Suprapubic skin (tissue), 4 donors: ENCODE data around the gene PTPRCAP.

ENCODE experiments used
- CTCF ChIP-seq, 2 donors: fragments of 200-600 bp in 1 of 2; fragments of 450-650 bp in 1 of 2; sonication (generic) in 1 of 2; IDR thresholded peaks; one replicate each; pipeline ENCODE4 v1.5.1; 2016 to 2019; ENCODE audit warnings: antibody characterized with exemption in 2 of 2, mild to moderate bottlenecking in 1 of 2, moderate library complexity in 1 of 2
- EP300 ChIP-seq: sonication (generic); formaldehyde crosslinking; IDR thresholded peaks from one replicate; pipeline ENCODE4 v1.6.1; 2017; ENCODE audit warnings: antibody characterized with exemption
- POLR2A ChIP-seq, 2 donors: fragments of 450-650 bp; IDR thresholded peaks; one replicate each; pipeline ENCODE4 v1.6.1; 2017; ENCODE audit warnings: antibody characterized with exemption in 2 of 2, mild to moderate bottlenecking in 2 of 2, moderate library complexity in 2 of 2
- POLR2AphosphoS5 ChIP-seq, 3 donors: sonication (generic); formaldehyde crosslinking; IDR thresholded peaks; one replicate each; pipeline ENCODE4 v1.6.1; 2017; ENCODE audit warnings: antibody characterized with exemption in 3 of 3

GRCh38 chr11:67392183-67392715 lies 45.2 kb downstream of the PTPRCAP start:
- TF ChIP-seq POLR2A (IDR thresholded peaks at IDR 0.05) = no peak
- TF ChIP-seq CTCF (IDR thresholded peaks at IDR 0.05) = no peak
- TF ChIP-seq POLR2AphosphoS5 (IDR thresholded peaks at IDR 0.05) = no peak
- no peak for TF ChIP-seq EP300
